GM12891 (cell line): ENCODE results near the gene AUH.

Source experiments
- POLR2A ChIP-seq: IDR thresholded peaks from 2 replicates; pipeline ENCODE4 v1.6.1; 2011; ENCODE audit warnings: low read depth, low read length, control low read depth
- POLR2AphosphoS5 ChIP-seq: IDR thresholded peaks from 2 replicates; pipeline ENCODE4 v1.6.1; 2011; ENCODE audit warnings: low read depth, low read length, control low read depth
- POU2F2 ChIP-seq: IDR thresholded peaks from 2 replicates; pipeline ENCODE4 v1.6.1; 2011; ENCODE audit warnings: low read depth, mild to moderate bottlenecking, control low read depth, low read length, moderate library complexity
- SPI1 ChIP-seq: IDR thresholded peaks from 2 replicates; pipeline ENCODE4 v1.6.1; 2011; ENCODE audit warnings: low read depth, low read length, control low read depth
- TAF1 ChIP-seq: IDR thresholded peaks from 2 replicates; pipeline ENCODE4 v1.6.1; 2011; ENCODE audit warnings: low read depth, low read length, control low read depth

- TF ChIP-seq TAF1 (no peak), POLR2A (no peak), POLR2AphosphoS5 (no peak), SPI1 (no peak), POU2F2 (no peak)
These were observed 122.2 kb downstream of the AUH start for GRCh38 chr9:91239367-91240111.
